Lung (tissue), 12 donors: ENCODE measurements around the gene LAMA3. TPM values are rescaled to one million over a fixed set of nuclear protein-coding genes. Genes with fewer than 3 reads are reported as not detected.

ENCODE experiments used
- ATAC-seq: fragments of 200-7000 bp; cut with Tn5 transposase; one replicate; pipeline ENCODE4 v1.9.1; 2020; ENCODE audit warnings: moderate number of reproducible peaks; ENCODE audit not compliant: insufficient read depth, low FRiP score
- DNase-seq, 3 donors: peaks; one replicate each; pipeline ENCODE4 v3.0.0-alpha.2; 2013 to 2017
- H3K27ac ChIP-seq, 2 donors: one replicate each; pipeline ENCODE4 v1.5.1; 2013; ENCODE audit warnings: mild to moderate bottlenecking in 2 of 2, moderate library complexity in 2 of 2, control low read depth in 1 of 2, inconsistent platforms in 1 of 2, low read depth in 1 of 2, low read length in 1 of 2
- H3K27me3 ChIP-seq, 3 donors: one replicate each; pipeline ENCODE4 v1.5.1; 2013; ENCODE audit warnings: low read length in 2 of 3; ENCODE audit not compliant: control insufficient read depth in 3 of 3, insufficient read depth in 3 of 3
- H3K36me3 ChIP-seq, 4 donors: one replicate each; pipeline ENCODE4 v1.5.1; 2013; ENCODE audit warnings: low read length in 4 of 4, mild to moderate bottlenecking in 1 of 4, moderate library complexity in 1 of 4; ENCODE audit not compliant: control insufficient read depth in 4 of 4, insufficient read depth in 4 of 4
- H3K4me1 ChIP-seq, 5 donors: one replicate each; pipeline ENCODE4 v1.5.1; 2013; ENCODE audit warnings: low read length in 5 of 5, mild to moderate bottlenecking in 2 of 5, moderate library complexity in 1 of 5; ENCODE audit not compliant: control insufficient read depth in 5 of 5, insufficient read depth in 5 of 5
- H3K4me3 ChIP-seq: one replicate; pipeline ENCODE4 v1.5.1; 2013; ENCODE audit warnings: mild to moderate bottlenecking, control low read depth, moderate library complexity
- H3K9ac ChIP-seq, 2 donors: one replicate each; pipeline ENCODE4 v1.5.1; 2013; ENCODE audit warnings: low read length in 2 of 2, control low read depth in 1 of 2; ENCODE audit not compliant: insufficient read depth in 1 of 2
- H3K9me3 ChIP-seq, 4 donors: one replicate each; pipeline ENCODE4 v1.5.1; 2013; ENCODE audit warnings: low read length in 3 of 4, mild to moderate bottlenecking in 1 of 4, moderate library complexity in 1 of 4; ENCODE audit not compliant: control insufficient read depth in 4 of 4, insufficient read depth in 3 of 4
- WGBS, 2 donors: extraction: QIAGEN DNeasy Blood & Tissue Kit; methylation state at CpG; one replicate each; pipeline ENCODE4 v1.1.7; 2013; 5-methylcytosine and 5-hydroxymethylcytosine counted together
- polyA plus RNA-seq, 2 donors: library from polyadenylated mRNA; stranded (reverse); fragments of 200-250 nt; gene quantifications; one replicate each; pipeline ENCODE4 v1.2.1, GENCODE V29; 2013
- total RNA-seq, 2 donors: library from RNA; depleted of rRNA in 1 of 2; stranded (reverse); fragments of >200 nt in 1 of 2; gene quantifications; one replicate each; pipeline ENCODE4 v1.2.1, GENCODE V29; 2014 to 2021
- TF ChIP-seq, protein P1 (sequence below): IDR thresholded peaks from 2 replicates; pipeline ENCODE4 v1.5.1; 2012; ENCODE audit warnings: mild to moderate bottlenecking; ENCODE audit errors: control extremely low read depth, extremely low read depth
- donor health status: control.
- donor health status: control.
- donor health status: Bipolar disorder and iron deficiency.
- donor health status: healthy.
- donor health status: DM: yes; HTN: yes; CAD: no.

Gene LAMA3
- total and polyA plus RNA-seq, 4 donors = 14.1 to 110 (median 51.9) TPM

DNA sequence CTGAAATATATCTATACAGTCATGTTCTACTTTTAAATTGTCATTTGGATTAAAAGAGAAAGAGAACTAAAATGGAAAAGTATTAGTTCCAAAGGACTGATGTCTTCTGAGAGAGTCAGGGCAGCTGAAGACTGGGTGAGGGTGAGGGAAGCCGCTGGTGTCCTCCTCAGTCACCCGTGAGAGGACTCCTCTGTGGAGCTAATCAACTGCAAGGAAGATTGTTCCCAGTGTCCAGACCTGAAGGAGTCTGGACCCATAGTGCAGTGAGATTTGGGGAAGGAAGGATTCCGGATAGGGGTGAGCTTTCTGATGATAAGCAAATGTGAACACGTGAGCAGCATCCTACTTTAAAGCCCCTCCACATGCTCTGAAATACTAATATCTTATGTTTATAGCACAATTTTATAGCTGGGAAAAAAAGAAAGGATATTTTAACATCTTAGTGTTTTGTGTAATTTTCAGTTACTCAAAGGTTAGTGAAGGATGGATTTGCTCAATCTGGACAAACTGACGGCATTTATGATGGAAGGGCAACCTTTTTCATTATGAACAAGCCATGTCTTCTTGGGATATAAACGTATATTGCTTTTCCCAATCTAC lies 190.8 kb downstream of the LAMA3 start:
- WGBS, 2 donors = 95 to 97% methylated on average over 6 of the region's 6 CpGs

DNA sequence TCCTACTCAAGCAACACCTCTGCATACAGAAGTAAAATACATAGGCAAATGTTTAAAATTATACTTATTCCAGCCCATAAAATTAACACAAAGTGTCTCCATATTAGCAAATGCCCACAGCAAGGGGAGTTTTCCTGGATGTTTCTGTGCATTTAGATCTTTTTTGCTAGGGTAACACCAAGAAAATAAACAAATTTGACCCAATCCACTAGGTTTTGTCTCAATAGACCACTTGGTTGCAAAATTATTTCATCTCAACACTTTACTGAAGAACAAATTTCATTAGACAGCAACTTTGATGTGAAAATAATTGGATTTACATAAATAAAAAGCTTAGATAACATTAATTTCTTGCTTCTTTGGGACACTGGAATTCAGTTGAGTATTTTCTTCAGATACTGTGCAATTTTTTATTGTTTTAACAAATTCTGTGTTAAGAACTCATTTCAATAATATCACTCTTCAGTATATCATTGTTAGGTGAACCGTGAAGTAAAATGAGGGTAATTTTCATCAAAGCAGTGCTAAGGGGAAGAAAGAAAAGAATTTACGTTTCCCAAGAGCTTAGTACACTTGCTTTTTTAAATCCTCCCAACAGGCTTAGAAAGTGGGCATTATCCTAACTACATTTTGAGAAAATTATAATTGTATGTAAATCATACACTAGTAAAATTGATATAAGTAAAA lies 191.8 kb downstream of the LAMA3 start:
- no peak for ATAC-seq
- WGBS, 2 donors = 96 to 97% methylated on average over 2 of the region's 2 CpGs

More for the DNA sequence above, 190.8 kb downstream of the LAMA3 start:
- no peak for ATAC-seq
- no peak overlapping the region for H3K27ac ChIP-seq
- no peak overlapping the region for H3K4me3 ChIP-seq
- TF ChIP-seq, protein P1, sequence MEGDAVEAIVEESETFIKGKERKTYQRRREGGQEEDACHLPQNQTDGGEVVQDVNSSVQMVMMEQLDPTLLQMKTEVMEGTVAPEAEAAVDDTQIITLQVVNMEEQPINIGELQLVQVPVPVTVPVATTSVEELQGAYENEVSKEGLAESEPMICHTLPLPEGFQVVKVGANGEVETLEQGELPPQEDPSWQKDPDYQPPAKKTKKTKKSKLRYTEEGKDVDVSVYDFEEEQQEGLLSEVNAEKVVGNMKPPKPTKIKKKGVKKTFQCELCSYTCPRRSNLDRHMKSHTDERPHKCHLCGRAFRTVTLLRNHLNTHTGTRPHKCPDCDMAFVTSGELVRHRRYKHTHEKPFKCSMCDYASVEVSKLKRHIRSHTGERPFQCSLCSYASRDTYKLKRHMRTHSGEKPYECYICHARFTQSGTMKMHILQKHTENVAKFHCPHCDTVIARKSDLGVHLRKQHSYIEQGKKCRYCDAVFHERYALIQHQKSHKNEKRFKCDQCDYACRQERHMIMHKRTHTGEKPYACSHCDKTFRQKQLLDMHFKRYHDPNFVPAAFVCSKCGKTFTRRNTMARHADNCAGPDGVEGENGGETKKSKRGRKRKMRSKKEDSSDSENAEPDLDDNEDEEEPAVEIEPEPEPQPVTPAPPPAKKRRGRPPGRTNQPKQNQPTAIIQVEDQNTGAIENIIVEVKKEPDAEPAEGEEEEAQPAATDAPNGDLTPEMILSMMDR = no peak
- H3K36me3 ChIP-seq = peaks cover 0 to 3% (median 0%) of the 10 kb centered on the region in 4 donors
- DNase-seq = no peak
- no peaks in the 10 kb centered on the region for H3K27me3 ChIP-seq
- H3K4me1 ChIP-seq = peaks cover 0 to 3% (median 0%) of the 10 kb centered on the region in 5 donors
- no peaks in the 10 kb centered on the region for H3K9me3 ChIP-seq
- H3K9ac ChIP-seq = no peak overlapping the region

DNA sequence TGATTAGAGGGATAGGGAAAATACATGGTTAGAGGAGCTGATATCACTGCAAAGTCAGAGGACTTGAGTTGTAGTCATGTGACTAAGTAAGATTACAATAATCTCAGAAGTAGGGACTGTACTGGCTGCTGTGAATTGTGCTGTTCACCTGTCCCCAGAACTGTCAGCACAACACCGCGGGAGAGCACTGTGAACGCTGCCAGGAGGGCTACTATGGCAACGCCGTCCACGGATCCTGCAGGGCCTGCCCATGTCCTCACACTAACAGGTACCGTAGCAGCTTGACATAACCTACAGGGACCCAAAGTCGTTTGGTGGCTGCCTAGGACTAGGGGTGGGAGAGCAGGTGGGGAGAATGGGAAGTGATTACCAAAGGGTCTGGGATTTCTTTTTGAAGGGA lies 192.5 kb downstream of the LAMA3 start:
- no peak overlapping the region for H3K4me3 ChIP-seq
- no peaks in the 10 kb centered on the region for H3K36me3 ChIP-seq
- H3K9ac ChIP-seq = no peak overlapping the region
- TF ChIP-seq, protein P1 = no peak
- H3K4me1 ChIP-seq = peaks cover 0 to 3% (median 0%) of the 10 kb centered on the region in 5 donors
- no peaks in the 10 kb centered on the region for H3K9me3 ChIP-seq
- WGBS, 2 donors = 88 to 94% methylated on average over 8 of the region's 8 CpGs
- ATAC-seq (no peak), DNase-seq (no peak)
- no peaks in the 10 kb centered on the region for H3K27me3 ChIP-seq
- no peak overlapping the region for H3K27ac ChIP-seq

More for the DNA sequence above, 191.8 kb downstream of the LAMA3 start:
- H3K27ac ChIP-seq = no peak overlapping the region
- peaks cover 0 to 3% (median 0%) of the 10 kb centered on the region in 4 donors for H3K36me3 ChIP-seq
- peaks cover 0 to 3% (median 0%) of the 10 kb centered on the region in 5 donors for H3K4me1 ChIP-seq
- TF ChIP-seq, protein P1 = no peak
- H3K9me3 ChIP-seq = no peaks in the 10 kb centered on the region
- H3K27me3 ChIP-seq = no peaks in the 10 kb centered on the region
- H3K9ac ChIP-seq = no peak overlapping the region
- no peak for DNase-seq
- no peak overlapping the region for H3K4me3 ChIP-seq
